Fibroblast of lung (primary cell): Measurements from ENCODE around the gene CDPF1.

Experiments
- EZH2 ChIP-seq: IDR thresholded peaks from 2 replicates; pipeline ENCODE4 v1.5.1; 2012; ENCODE audit warnings: low read length, control low read depth, mild to moderate bottlenecking; ENCODE audit errors: missing control alignments
- TF ChIP-seq, protein P1 (sequence below), 2 donors: IDR thresholded peaks in 1 of 2; conservative IDR thresholded peaks in 1 of 2; 1 replicate in 1 of 2; 2 replicates in 1 of 2; pipeline ENCODE4 v1.5.1; 2011 to 2012; ENCODE audit warnings: low read length in 2 of 2, control low read depth in 1 of 2, inconsistent platforms in 1 of 2, low read depth in 1 of 2, mild to moderate bottlenecking in 1 of 2

DNA sequence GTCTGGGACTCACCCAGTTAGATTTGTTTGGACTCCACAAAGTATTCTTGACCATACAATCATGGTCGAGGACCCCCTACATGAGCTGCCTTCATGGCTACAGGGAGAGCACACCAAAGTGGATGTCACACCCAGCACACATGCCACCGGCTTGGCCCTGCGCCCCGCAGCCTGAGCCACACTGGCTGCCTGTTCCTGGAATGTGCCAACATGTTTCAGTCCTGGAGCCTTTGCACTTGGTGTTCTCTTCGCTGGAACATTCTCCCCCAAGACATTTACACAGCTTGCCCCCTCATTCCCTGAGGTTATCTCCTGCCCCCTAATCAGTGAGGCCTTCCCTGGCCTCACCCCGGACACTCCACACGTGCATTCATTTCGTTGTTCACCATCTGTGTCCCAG is 53.8 kb downstream of the CDPF1 start:
- TF ChIP-seq, protein P1, sequence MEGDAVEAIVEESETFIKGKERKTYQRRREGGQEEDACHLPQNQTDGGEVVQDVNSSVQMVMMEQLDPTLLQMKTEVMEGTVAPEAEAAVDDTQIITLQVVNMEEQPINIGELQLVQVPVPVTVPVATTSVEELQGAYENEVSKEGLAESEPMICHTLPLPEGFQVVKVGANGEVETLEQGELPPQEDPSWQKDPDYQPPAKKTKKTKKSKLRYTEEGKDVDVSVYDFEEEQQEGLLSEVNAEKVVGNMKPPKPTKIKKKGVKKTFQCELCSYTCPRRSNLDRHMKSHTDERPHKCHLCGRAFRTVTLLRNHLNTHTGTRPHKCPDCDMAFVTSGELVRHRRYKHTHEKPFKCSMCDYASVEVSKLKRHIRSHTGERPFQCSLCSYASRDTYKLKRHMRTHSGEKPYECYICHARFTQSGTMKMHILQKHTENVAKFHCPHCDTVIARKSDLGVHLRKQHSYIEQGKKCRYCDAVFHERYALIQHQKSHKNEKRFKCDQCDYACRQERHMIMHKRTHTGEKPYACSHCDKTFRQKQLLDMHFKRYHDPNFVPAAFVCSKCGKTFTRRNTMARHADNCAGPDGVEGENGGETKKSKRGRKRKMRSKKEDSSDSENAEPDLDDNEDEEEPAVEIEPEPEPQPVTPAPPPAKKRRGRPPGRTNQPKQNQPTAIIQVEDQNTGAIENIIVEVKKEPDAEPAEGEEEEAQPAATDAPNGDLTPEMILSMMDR (conservative IDR thresholded peaks at IDR 0.05 in 1 of 2, IDR thresholded peaks at IDR 0.05 in 1 of 2; ENCODE audit: low read depth in 1 of 2, low read length in 2 of 2), result no peak
- no peak for TF ChIP-seq EZH2
